Measurements from ENCODE around the gene CD300A. TPM values are rescaled to one million over a fixed set of nuclear protein-coding genes. Genes with fewer than 3 reads are reported as not detected.

Gene CD300A
- total and polyA plus RNA-seq, 2 donors (not counting 1 experiment from before 2014, with no cell fraction given): 2.4 to 5.7 TPM

- 100% methylated on average over 1 of the region's 1 CpG for WGBS (ENCODE audit: insufficient coverage)
- intact Hi-C loops (cut with micrococcal nuclease): no loop called here
- CTCF ChIA-PET: interaction anchor here (1.6 kb wide), 1 partner anchor 147 kb away, joined by 3 read pairs; no protein-coding TSS in a partner anchor
These were observed 59.0 kb downstream of the CD300A start for GRCh38 chr17:74525465-74525725.

More at GRCh38 chr17:74525465-74525725, 59.0 kb downstream of the CD300A start:
- ATAC-seq (ENCODE audit: low read depth) (no peak), DNase-seq (no peak)
- Histone ChIP-seq H3K4me1 (ENCODE audit: control insufficient read depth in 2 of 2, insufficient read depth in 2 of 2, low read length in 2 of 2) (peaks cover 23 to 35% of the 10 kb centered on the region in 2 donors), H2AFZ (ENCODE audit: insufficient read depth, low read depth, low read length, poor library complexity, severe bottlenecking) (no peak overlapping the region), H3K9ac (ENCODE audit: low read length) (no peak overlapping the region), H3K4me2 (replicated peaks; ENCODE audit: low read depth, low read length, poor library complexity, severe bottlenecking) (no peak overlapping the region), H3K9me3 (ENCODE audit: control extremely low read depth in 1 of 3, control insufficient read depth in 2 of 3, insufficient read depth in 1 of 3, low read length in 2 of 3) (peaks cover 0 to 5% (median 0%) of the 10 kb centered on the region in 3 donors), H3K4me3 (ENCODE audit: control extremely low read depth in 1 of 5, extremely low read depth in 1 of 5, insufficient read depth in 1 of 5, low read depth in 2 of 5, low read length in 4 of 5) (no peak overlapping the region), H3K27ac (ENCODE audit: low read length in 2 of 2) (no peak overlapping the region), H3K79me2 (ENCODE audit: control insufficient read depth, insufficient read depth, low read length) (no peaks in the 10 kb centered on the region), H4K20me1 (ENCODE audit: control insufficient read depth, insufficient read depth, low read length, poor library complexity, severe bottlenecking) (no peaks in the 10 kb centered on the region), H3K27me3 (replicated peaks in 1 of 4; ENCODE audit: control extremely low read depth in 1 of 4, control insufficient read depth in 3 of 4, insufficient read depth in 4 of 4, low read length in 3 of 4) (peaks cover 0 to 3% (median 0%) of the 10 kb centered on the region in 4 experiments), H3K36me3 (replicated peaks in 1 of 2; ENCODE audit: control extremely low read depth in 1 of 2, control insufficient read depth in 1 of 2, extremely low read depth in 1 of 2, insufficient read depth in 2 of 2, low read length in 1 of 2) (no peaks in the 10 kb centered on the region)
- peaks cover 21% of the 10 kb centered on the region for H3K4me1 Mint-ChIP-seq
- H3K9me3 Mint-ChIP-seq (ENCODE audit: insufficient read depth): no peaks in the 10 kb centered on the region
- no peak overlapping the region for H3K27ac Mint-ChIP-seq
- H3K4me3 Mint-ChIP-seq: no peak overlapping the region
- POLR2A ChIA-PET: interaction anchor here (0.6 kb wide), 1 partner anchor 28 kb away, joined by 5 read pairs; no protein-coding TSS in a partner anchor
- TF ChIP-seq CTCF (IDR thresholded peaks at IDR 0.05) (no peak), EZH2 (IDR thresholded peaks at IDR 0.05; ENCODE audit: borderline replicate concordance, insufficient read depth, low read depth, low read length, poor library complexity, severe bottlenecking) (no peak)
- H3K27me3 Mint-ChIP-seq: peaks cover 15% of the 10 kb centered on the region

Measured in B cell (primary cell).